H1 (cell line): ENCODE measurements around the gene ODAPH. TPM values are rescaled to one million over a fixed set of nuclear protein-coding genes. Genes with fewer than 3 reads are reported as not detected.
"Not testable (repeated sequence)": the region's sequence is repeated elsewhere in the genome, so short reads cannot be mapped to it uniquely, and the experiment has no call there.

Source experiments
- CTCF ChIA-PET: fragments of 300-600 bp; sonication (Branson Sonifier 250); formaldehyde crosslinking; loops from one replicate; lab custom pipeline; 2021; ENCODE audit not compliant: partially characterized antibody; lab: Charles Lee
- POLR2A ChIA-PET: fragments of 300-600 bp; sonication (Branson Sonifier 250); formaldehyde crosslinking; loops from one replicate; lab custom pipeline; 2021; ENCODE audit warnings: inconsistent platforms; ENCODE audit not compliant: partially characterized antibody; lab: Charles Lee
- DNase-seq, 2 experiments: peaks; one replicate each; pipeline versions ENCODE4 v3.0.0 to v3.0.0-alpha.2; 2010 to 2022; ENCODE audit warnings: low spot score in 2 of 2, low read depth in 1 of 2, mixed read lengths in 1 of 2
- FAIRE-seq: peaks from 2 replicates; lab custom pipeline; 2011; peaks lifted over from hg19 to GRCh38; lab: Jason Lieb, UNC
- H2AFZ ChIP-seq: 2 replicates; pipeline ENCODE4 v1.8.1; 2012; ENCODE audit warnings: low read length, inconsistent platforms
- H2AK5ac ChIP-seq: 2 replicates; pipeline ENCODE4 v1.6.1; 2013; ENCODE audit warnings: low read depth, low read length
- H2BK120ac ChIP-seq: replicated peaks from 2 replicates; pipeline ENCODE3; 2013; ENCODE audit warnings: low read depth, low read length, inconsistent platforms
- H2BK12ac ChIP-seq: 2 replicates; pipeline ENCODE4 v1.6.1; 2013; ENCODE audit warnings: low read depth, low read length
- H2BK15ac ChIP-seq: 2 replicates; pipeline ENCODE4 v1.6.1; 2013; ENCODE audit warnings: low read length
- H2BK20ac ChIP-seq: 2 replicates; pipeline ENCODE4 v1.6.1; 2013; ENCODE audit warnings: low read length
- H2BK5ac ChIP-seq: 2 replicates; pipeline ENCODE4 v1.6.1; 2013; ENCODE audit warnings: low read depth, low read length
- H3K14ac ChIP-seq: 2 replicates; pipeline ENCODE4 v1.6.1; 2013; ENCODE audit warnings: inconsistent platforms; ENCODE audit not compliant: insufficient read length
- H3K18ac ChIP-seq: 2 replicates; pipeline ENCODE4 v1.6.1; 2013; ENCODE audit warnings: low read length; ENCODE audit errors: extremely low read depth
- H3K23ac ChIP-seq: 2 replicates; pipeline ENCODE4 v1.6.1; 2013; ENCODE audit warnings: inconsistent platforms; ENCODE audit not compliant: insufficient read length
- H3K23me2 ChIP-seq: 2 replicates; pipeline ENCODE4 v1.6.1; 2013; ENCODE audit warnings: low read depth, low read length
- H3K27ac ChIP-seq: 2 replicates; pipeline ENCODE4 v1.6.1; 2011; ENCODE audit warnings: low read depth, low read length, inconsistent platforms
- H3K27me3 ChIP-seq, 4 experiments: replicated peaks in 1 of 4; 1 replicate in 1 of 4; 2 replicates in 3 of 4; pipeline versions ENCODE4 v1.6.1 to v1.8.1; 2011 to 2013; ENCODE audit warnings: low read length in 3 of 4, mild to moderate bottlenecking in 3 of 4, inconsistent platforms in 2 of 4, mixed read lengths in 2 of 4, moderate library complexity in 1 of 4; ENCODE audit not compliant: control insufficient read depth in 3 of 4, insufficient read depth in 3 of 4; ENCODE audit errors: extremely low read depth in 1 of 4
- H3K36me3 ChIP-seq, 4 experiments: 2 replicates each; pipeline versions ENCODE4 v1.6.1 to v1.8.1; 2011 to 2013; ENCODE audit warnings: mild to moderate bottlenecking in 4 of 4, low read length in 3 of 4, moderate library complexity in 2 of 4, control low read depth in 1 of 4, inconsistent platforms in 1 of 4; ENCODE audit not compliant: insufficient read depth in 4 of 4, control insufficient read depth in 2 of 4
- H3K4ac ChIP-seq: replicated peaks from 2 replicates; pipeline ENCODE3; 2013; ENCODE audit warnings: low read length, low read depth, mixed read lengths, inconsistent platforms; ENCODE audit not compliant: insufficient read length
- H3K4me1 ChIP-seq, 4 experiments: replicated peaks in 1 of 4; 1 replicate in 1 of 4; 2 replicates in 3 of 4; pipeline versions ENCODE4 v1.6.1 to v1.8.1; 2011 to 2013; ENCODE audit warnings: low read length in 3 of 4, inconsistent platforms in 2 of 4, mixed read lengths in 1 of 4; ENCODE audit not compliant: insufficient read depth in 4 of 4, control insufficient read depth in 3 of 4
- H3K4me2 ChIP-seq, 2 experiments: 2 replicates each; pipeline versions ENCODE4 v1.6.1 to v1.8.1; 2011 to 2013; ENCODE audit warnings: low read depth in 2 of 2, low read length in 2 of 2, control low read depth in 1 of 2, inconsistent platforms in 1 of 2, mild to moderate bottlenecking in 1 of 2; ENCODE audit not compliant: insufficient read depth in 1 of 2
- H3K4me3 ChIP-seq, 4 experiments: fragments of 200-600, 300-600 bp in 1 of 4; sonication (generic), shearing (Covaris generic), sonication (Bioruptor Twin) in 1 of 4; 2 replicates each; pipeline versions ENCODE4 v1.5.1 to v1.8.1; 2011 to 2016; ENCODE audit warnings: low read length in 4 of 4, low read depth in 3 of 4, control low read depth in 2 of 4, inconsistent platforms in 2 of 4, mild to moderate bottlenecking in 2 of 4, mixed read lengths in 1 of 4, moderate library complexity in 1 of 4; ENCODE audit not compliant: insufficient read depth in 2 of 4; ENCODE audit errors: extremely low read depth in 1 of 4
- H3K56ac ChIP-seq: replicated peaks from 2 replicates; pipeline ENCODE3; 2013; ENCODE audit warnings: low read depth, mild to moderate bottlenecking, mixed read lengths, low read length, inconsistent platforms; ENCODE audit not compliant: insufficient read length
- H3K79me1 ChIP-seq: 2 replicates; pipeline ENCODE4 v1.6.1; 2013; ENCODE audit warnings: low read depth, low read length, control low read depth
- H3K79me2 ChIP-seq, 2 experiments: 2 replicates each; pipeline versions ENCODE4 v1.6.1 to v1.8.1; 2012 to 2013; ENCODE audit warnings: low read length in 2 of 2, mild to moderate bottlenecking in 2 of 2, inconsistent platforms in 1 of 2; ENCODE audit not compliant: insufficient read depth in 2 of 2, control insufficient read depth in 1 of 2
- H3K9ac ChIP-seq, 4 experiments: replicated peaks in 1 of 4; 1 replicate in 1 of 4; 2 replicates in 3 of 4; pipeline versions ENCODE4 v1.6.1 to v1.8.1; 2011 to 2013; ENCODE audit warnings: low read depth in 3 of 4, low read length in 3 of 4, control low read depth in 2 of 4, mild to moderate bottlenecking in 2 of 4, moderate library complexity in 2 of 4, inconsistent platforms in 1 of 4; ENCODE audit errors: extremely low read depth in 1 of 4
- H3K9me3 ChIP-seq, 2 experiments: 2 replicates each; pipeline versions ENCODE4 v1.6.1 to v1.8.1; 2012 to 2013; ENCODE audit warnings: mild to moderate bottlenecking in 2 of 2, moderate library complexity in 2 of 2, control low read depth in 1 of 2, inconsistent platforms in 1 of 2, low read depth in 1 of 2, low read length in 1 of 2, mixed read lengths in 1 of 2; ENCODE audit not compliant: insufficient read depth in 2 of 2
- H4K20me1 ChIP-seq, 2 experiments: replicated peaks in 1 of 2; 2 replicates each; pipeline versions ENCODE3 to v1.8.1; 2011 to 2013; ENCODE audit warnings: inconsistent platforms in 2 of 2, low read length in 2 of 2, mild to moderate bottlenecking in 1 of 2; ENCODE audit not compliant: insufficient read depth in 2 of 2, control insufficient read depth in 1 of 2
- H4K5ac ChIP-seq: 2 replicates; pipeline ENCODE4 v1.6.1; 2013; ENCODE audit warnings: low read length, low read depth, mixed read lengths, inconsistent platforms; ENCODE audit not compliant: insufficient read length
- H4K8ac ChIP-seq: 2 replicates; pipeline ENCODE4 v1.8.0; 2013; ENCODE audit warnings: mild to moderate bottlenecking, moderate library complexity, low read length, inconsistent platforms; ENCODE audit not compliant: insufficient read depth; ENCODE audit errors: extremely low read depth
- H4K91ac ChIP-seq: replicated peaks from 2 replicates; pipeline ENCODE3; 2013; ENCODE audit warnings: low read length, mixed read lengths, inconsistent platforms; ENCODE audit not compliant: insufficient read length
- WGBS, 2 experiments: shearing (Covaris generic) in 1 of 2; methylation state at CpG; one replicate each; pipeline versions ENCODE4 v1.1.6 to v1.1.7; 2013 to 2015; ENCODE audit warnings: low lambda C conversion rate in 2 of 2, mixed read lengths in 2 of 2, inconsistent platforms in 1 of 2, low coverage in 1 of 2, missing lambda C conversion rate in 1 of 2; ENCODE audit not compliant: insufficient replicate concordance in 2 of 2, insufficient coverage in 1 of 2, insufficient read length in 1 of 2; ENCODE audit errors: extremely low coverage in 1 of 2, missing lambda C conversion rate in 1 of 2; 5-methylcytosine and 5-hydroxymethylcytosine counted together
- polyA plus RNA-seq, 7 experiments: library from polyadenylated mRNA; depleted of rRNA in 3 of 7; stranded (reverse) in 5 of 7; unstranded in 2 of 7; fragments of >200 nt in 5 of 7; fragments of 200-250 nt in 2 of 7; gene quantifications; 1 replicate in 5 of 7; 2 replicates in 1 of 7; 4 replicates in 1 of 7; pipeline versions ENCODE4 v1.2.1 to v1.2.3, GENCODE V29; 2011 to 2013; ENCODE audit warnings: missing spikeins in 2 of 7, mixed read lengths in 2 of 7
- total RNA-seq: library from RNA; stranded (reverse); fragmentation: NEBNext Ultra II Directional; extraction: Animal tissue kit (Norgen Biotek cat#: 25700); gene quantifications from 2 replicates; pipeline ENCODE4 v1.2.1, GENCODE V29; 2021

Gene ODAPH
- total and polyA plus RNA-seq, 2 of the 8 experiments (the other 6 are each of a cell fraction or from before 2014, with no cell fraction given): not detected

DNA sequence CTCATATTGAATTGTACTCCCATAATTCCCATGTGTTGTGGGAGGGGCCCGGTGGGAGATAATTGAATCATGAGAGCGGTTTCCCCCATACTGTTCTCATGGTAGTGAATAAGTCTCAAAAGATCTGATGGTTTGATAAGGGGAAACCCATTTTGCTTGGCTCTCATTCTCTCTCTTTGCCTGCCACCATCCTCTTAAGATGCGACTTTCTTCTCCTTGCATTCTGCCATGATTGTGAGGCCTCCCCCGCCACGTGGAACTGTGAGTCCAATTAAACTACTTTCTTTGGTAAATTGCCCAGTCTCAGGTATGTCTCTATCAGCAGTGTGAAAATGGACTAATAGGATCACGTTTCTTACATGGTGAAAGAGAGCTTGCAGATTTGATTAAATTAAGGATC, 18.6 kb upstream of the ODAPH start:
- POLR2A ChIA-PET: interaction anchor here (2.8 kb wide), 1 partner anchor 9 kb away, joined by 7 read pairs; no protein-coding TSS in a partner anchor
- H3K79me1 ChIP-seq, H2BK15ac ChIP-seq, H3K9me3 ChIP-seq, H3K14ac ChIP-seq, FAIRE-seq, H3K18ac ChIP-seq, H3K56ac ChIP-seq, H4K8ac ChIP-seq, H4K20me1 ChIP-seq, H3K4me1 ChIP-seq, DNase-seq, H2AK5ac ChIP-seq, H3K27ac ChIP-seq, H4K91ac ChIP-seq, H3K79me2 ChIP-seq, H3K23ac ChIP-seq, H3K36me3 ChIP-seq, H3K4me2 ChIP-seq, H3K4me3 ChIP-seq, H2BK120ac ChIP-seq, H3K9ac ChIP-seq, H2BK5ac ChIP-seq, H3K27me3 ChIP-seq, H3K4ac ChIP-seq, H2BK12ac ChIP-seq, H2BK20ac ChIP-seq, H2AFZ ChIP-seq, CTCF ChIA-PET, H3K23me2 ChIP-seq, H4K5ac ChIP-seq: not testable (repeated sequence)
- 89% methylated on average over 6 of the region's 6 CpGs; no CpG with 5 or more reads in 1 of the 2 experiments for WGBS, 2 experiments
